GM08714 (cell line): ENCODE results near the gene BAHD1.

ENCODE experiments used
- H3K4me3 ChIP-seq: fragments of 200-500 bp; sonication (Bioruptor generic); 2 replicates; pipeline ENCODE4 v1.5.1; 2014; ENCODE audit warnings: mild to moderate bottlenecking, low read length, inconsistent platforms
- ZNF274 ChIP-seq: IDR thresholded peaks from 2 replicates; pipeline ENCODE4 v1.6.1; 2012; ENCODE audit warnings: mild to moderate bottlenecking, low read depth, low read length

BAHD1 gene

GRCh38 chr15:40440743-40441564 lies at the start of gene BAHD1:
BAHD1 (plus strand) TSS chr15:40440953; CDS start chr15:40458465, 17,512 bp downstream.
- H3K4me3 ChIP-seq: peak within 1 kb of the TSS; percentile 81
- TF ChIP-seq ZNF274: no peak

DNA sequence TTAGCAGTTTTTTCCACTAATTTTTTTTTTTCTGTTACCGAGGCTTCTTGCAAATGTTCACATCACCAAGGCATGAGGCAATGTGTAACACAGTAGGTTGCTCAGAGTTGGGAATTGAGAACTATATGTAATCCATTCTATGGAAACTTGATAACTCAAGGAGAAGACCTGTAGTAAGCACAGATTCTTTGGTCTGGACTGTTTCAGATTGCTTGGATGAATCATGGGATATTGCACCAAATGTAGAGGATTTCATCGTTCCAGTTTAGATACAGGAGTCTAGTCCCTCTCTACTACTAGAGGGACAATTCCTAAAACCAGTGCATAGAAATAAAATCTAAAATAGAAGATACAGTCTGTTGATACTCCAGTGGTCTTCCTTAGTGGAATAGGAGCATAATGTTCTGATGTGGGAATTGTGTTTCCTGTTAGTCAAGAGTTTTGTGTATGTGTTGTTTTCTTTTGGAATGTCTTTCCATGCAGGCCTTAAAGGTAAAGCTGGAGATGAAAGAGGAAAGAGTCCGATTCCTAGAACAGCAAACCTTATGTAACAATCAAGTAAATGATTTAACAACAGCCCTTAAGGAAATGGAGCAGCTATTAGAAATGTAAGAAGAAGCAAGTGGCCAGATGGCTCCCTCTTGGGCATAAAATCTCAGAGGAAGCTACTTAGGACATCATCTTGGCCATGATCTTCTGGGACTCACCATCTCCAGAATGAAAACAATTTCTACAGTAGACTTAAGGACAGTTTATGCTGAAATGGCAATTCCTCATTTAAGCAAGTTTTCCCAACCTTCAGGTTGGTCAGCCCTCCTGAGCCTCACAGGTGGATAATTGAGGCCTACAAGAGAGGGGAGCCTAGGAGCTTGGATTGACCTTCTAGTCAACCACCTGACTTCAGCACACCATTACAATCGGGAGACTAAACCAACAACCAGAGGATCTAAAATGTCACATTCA lies 47.5 kb upstream of the BAHD1 start:
- H3K4me3 ChIP-seq: no peak overlapping the region
- no peak for TF ChIP-seq ZNF274

DNA sequence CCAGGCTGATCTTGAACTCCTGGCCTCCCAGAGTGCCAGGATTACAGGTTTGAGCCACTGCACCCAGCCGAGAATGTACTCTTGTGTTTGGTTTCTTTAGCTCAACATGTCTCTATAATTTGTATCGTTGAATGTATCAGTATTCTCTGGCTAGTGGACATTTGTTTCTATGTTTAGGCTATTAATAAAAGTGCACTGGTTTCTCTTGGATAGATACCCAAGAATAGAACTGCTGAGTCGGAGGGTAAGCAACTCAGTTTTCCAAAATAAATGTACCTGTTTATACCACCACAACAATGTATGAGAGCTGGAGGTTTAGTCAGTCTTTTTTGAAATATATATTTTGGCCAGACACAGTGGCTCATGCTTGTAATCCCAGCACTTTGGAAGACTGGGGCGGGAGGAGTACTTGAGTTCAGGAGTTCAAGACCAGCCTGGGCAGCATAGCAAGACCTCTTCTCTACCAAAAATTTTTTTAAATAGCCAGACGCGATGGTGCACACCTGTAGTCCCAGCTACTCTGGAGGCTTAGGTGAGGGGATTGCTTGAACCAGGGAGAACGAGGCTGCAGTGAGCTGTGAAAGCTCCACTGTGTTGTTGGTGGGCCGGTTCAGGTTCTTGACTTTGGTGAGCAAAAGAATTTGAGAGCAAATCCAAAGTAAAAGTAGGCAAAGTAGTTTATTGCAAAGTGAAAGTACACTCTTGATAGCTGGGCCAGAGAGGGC lies 42.9 kb upstream of the BAHD1 start:
- H3K4me3 ChIP-seq: peak overlapping the region; percentile 32; the same call in 1 of the 2 replicates
- TF ChIP-seq ZNF274: no peak

GRCh38 chr15:40398413-40398873 lies 42.3 kb upstream of the BAHD1 start:
- H3K4me3 ChIP-seq: no peak overlapping the region
- TF ChIP-seq ZNF274: no peak

DNA sequence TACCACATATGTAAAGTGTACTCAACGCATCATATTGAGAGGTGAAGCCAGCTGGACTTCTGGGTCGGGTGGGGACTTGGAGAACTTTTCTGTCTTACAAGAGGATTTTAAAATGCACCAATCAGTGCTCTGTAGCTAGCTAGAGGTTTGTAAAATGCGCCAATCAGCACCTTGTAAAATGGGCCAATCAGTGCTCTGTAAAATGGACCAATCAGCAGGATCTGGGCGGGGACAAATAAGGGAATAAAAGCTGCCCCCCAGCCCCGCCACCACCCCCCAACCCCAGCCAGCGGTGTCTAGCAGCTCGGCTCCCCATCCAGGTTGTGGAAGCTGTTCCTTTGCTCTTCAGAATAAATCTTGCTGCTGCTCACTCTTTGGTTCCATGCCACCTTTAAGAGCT lies 41.4 kb upstream of the BAHD1 start:
- TF ChIP-seq ZNF274: no peak
- no peak overlapping the region for H3K4me3 ChIP-seq

- TF ChIP-seq ZNF274: no peak
- peak within 1 kb of the TSS; percentile 89 for H3K4me3 ChIP-seq
These were observed 35.0 kb upstream of the BAHD1 start, which contains the start of gene IVD for GRCh38 chr15:40405501-40406381. IVD (plus strand) TSS chr15:40405795; CDS start chr15:40405828, 33 bp downstream.

GRCh38 chr15:40407330-40407990 lies 33.3 kb upstream of the BAHD1 start:
- TF ChIP-seq ZNF274: no peak
- peak overlapping the region; percentile 29; the same call in 1 of the 2 replicates for H3K4me3 ChIP-seq

GRCh38 chr15:40409366-40409765 lies 31.4 kb upstream of the BAHD1 start:
- TF ChIP-seq ZNF274: no peak
- no peak overlapping the region for H3K4me3 ChIP-seq

DNA sequence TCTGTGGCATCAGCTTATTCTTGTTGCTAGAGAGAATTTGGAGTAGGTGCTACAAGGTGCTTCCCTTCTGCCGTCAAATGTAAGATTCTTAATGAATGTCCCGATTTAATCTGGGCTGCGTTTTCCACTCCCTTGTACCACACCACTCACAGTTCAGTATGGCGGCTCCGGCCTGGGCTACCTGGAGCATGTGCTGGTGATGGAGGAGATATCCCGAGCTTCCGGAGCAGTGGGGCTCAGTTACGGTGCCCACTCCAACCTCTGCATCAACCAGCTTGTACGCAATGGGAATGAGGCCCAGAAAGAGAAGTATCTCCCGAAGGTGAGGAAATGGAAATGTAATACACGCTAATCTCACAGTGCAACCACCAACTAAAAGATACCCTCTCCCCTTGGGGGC lies 30.3 kb upstream of the BAHD1 start:
- no peak for TF ChIP-seq ZNF274
- no peak overlapping the region for H3K4me3 ChIP-seq

DNA sequence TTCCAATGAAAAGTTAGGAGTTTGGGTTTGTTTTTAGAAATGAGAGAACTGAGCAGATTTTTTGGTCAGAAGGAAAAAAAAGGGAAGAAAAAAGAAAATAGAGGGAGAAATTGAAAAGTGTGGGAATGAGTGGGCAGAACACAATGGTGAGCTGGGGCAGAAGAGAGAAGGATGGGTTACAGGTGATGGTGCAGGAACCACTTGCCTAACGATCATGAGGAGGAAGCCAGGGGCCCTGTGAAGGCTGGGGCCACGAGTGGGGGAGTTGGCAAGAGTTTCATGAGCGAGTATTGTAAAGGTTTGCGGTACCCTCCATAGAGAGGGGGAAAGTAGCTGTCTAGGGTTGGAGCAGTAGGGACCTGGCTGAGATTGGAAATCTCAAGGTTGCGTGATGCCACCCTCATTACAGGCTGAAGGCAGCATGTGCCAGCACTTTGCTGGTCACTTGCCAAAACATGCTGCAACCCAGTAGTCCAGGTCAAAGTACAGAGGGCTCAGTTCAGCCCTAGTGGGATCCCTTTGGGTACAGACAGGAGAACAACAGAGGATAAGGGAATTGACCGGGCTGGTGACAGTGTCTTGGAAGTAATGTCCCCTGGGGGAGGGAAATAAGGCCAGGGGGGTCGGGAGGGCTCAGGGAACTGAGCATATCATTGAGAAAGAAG lies 28.5 kb upstream of the BAHD1 start:
- H3K4me3 ChIP-seq: no peak overlapping the region
- TF ChIP-seq ZNF274: no peak

DNA sequence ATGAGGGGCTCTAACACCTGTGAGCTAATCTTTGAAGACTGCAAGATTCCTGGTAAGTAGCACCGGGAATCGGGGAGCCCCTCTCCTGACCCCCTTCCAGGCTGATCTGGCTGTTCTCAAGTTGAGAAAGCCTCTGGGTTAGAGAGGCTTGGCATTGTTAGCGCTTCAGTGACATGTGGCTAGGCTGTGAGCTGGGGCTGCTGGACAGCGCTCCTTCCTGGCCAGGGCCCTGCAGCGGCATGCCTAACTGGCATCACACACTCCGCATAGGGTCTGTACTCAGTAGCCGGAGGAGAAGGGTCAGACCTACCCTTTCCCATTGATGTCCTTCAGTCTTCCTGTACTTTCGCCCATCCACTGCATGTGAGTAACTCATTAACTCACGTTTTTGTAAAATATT lies 27.7 kb upstream of the BAHD1 start:
- TF ChIP-seq ZNF274: no peak
- H3K4me3 ChIP-seq: no peak overlapping the region

GRCh38 chr15:40414816-40415215 lies 25.9 kb upstream of the BAHD1 start:
- no peak for TF ChIP-seq ZNF274
- no peak overlapping the region for H3K4me3 ChIP-seq
